DOHH2 (cell line): Measurements from ENCODE around the gene UBD.

Experiments
- H3F3A ChIP-seq: fragments of 200-600 bp; sonication (generic), shearing (Covaris generic); 2 replicates; pipeline ENCODE4 v1.6.0; 2016; ENCODE audit warnings: antibody characterized with exemption, mild to moderate bottlenecking; ENCODE audit not compliant: control insufficient read depth, insufficient read depth
- H3K27ac ChIP-seq: fragments of 200-600 bp; sonication (generic); 2 replicates; pipeline ENCODE4 v1.5.1; 2014; ENCODE audit warnings: low read depth, mild to moderate bottlenecking, low read length, moderate library complexity
- H3K27me3 ChIP-seq: fragments of 200-600 bp; sonication (generic); 2 replicates; pipeline ENCODE4 v1.6.1; 2014; ENCODE audit warnings: mild to moderate bottlenecking, low read length, mixed read lengths; ENCODE audit not compliant: control insufficient read depth
- H3K36me3 ChIP-seq: fragments of 200-600 bp; sonication (generic); 2 replicates; pipeline ENCODE4 v1.6.1; 2014; ENCODE audit warnings: mild to moderate bottlenecking, low read length, moderate library complexity, mixed read lengths; ENCODE audit not compliant: control insufficient read depth
- H3K4me1 ChIP-seq: fragments of 200-600 bp; sonication (generic); 2 replicates; pipeline ENCODE4 v1.6.1; 2014; ENCODE audit warnings: mild to moderate bottlenecking, low read length, mixed read lengths; ENCODE audit not compliant: control insufficient read depth
- H3K4me2 ChIP-seq: fragments of 200-600 bp; sonication (generic); 2 replicates; pipeline ENCODE4 v1.6.0; 2014; ENCODE audit warnings: mild to moderate bottlenecking, low read length, moderate library complexity
- H3K4me3 ChIP-seq: fragments of 200-600 bp; sonication (generic); 2 replicates; pipeline ENCODE4 v1.5.1; 2014; ENCODE audit warnings: mild to moderate bottlenecking, low read length, mixed read lengths
- H3K79me2 ChIP-seq: fragments of 200-600 bp; sonication (generic); 2 replicates; pipeline ENCODE4 v1.6.1; 2014; ENCODE audit warnings: mild to moderate bottlenecking, low read length, mixed read lengths; ENCODE audit not compliant: control insufficient read depth
- H3K9me2 ChIP-seq: fragments of 200-600 bp; sonication (generic); replicated peaks from 2 replicates; pipeline ENCODE4 v1.6.1; 2014; ENCODE audit warnings: mild to moderate bottlenecking, low read length, mixed read lengths; ENCODE audit not compliant: control insufficient read depth
- H3K9me3 ChIP-seq: fragments of 200-600 bp; sonication (generic); 2 replicates; pipeline ENCODE4 v1.6.1; 2014; ENCODE audit warnings: antibody characterized with exemption, low read length, mixed read lengths; ENCODE audit not compliant: control insufficient read depth, insufficient read depth
- H4K20me1 ChIP-seq: fragments of 200-600 bp; sonication (generic); 2 replicates; pipeline ENCODE4 v1.6.0; 2014; ENCODE audit warnings: low read depth, mild to moderate bottlenecking, antibody characterized with exemption, low read length, moderate library complexity; ENCODE audit not compliant: control insufficient read depth, insufficient read depth
- EZH2phosphoT487 ChIP-seq: fragments of 200-600 bp; sonication (generic); IDR thresholded peaks from 2 replicates; pipeline ENCODE4 v1.6.1; 2017; ENCODE audit warnings: borderline replicate concordance, mild to moderate bottlenecking, antibody characterized with exemption, low read length, moderate library complexity, mixed read lengths
- TF ChIP-seq, protein P1 (sequence below): fragments of 200-600 bp; sonication (generic); IDR thresholded peaks from one replicate; pipeline ENCODE4 v1.5.1; 2014; ENCODE audit warnings: antibody characterized with exemption, mild to moderate bottlenecking, low read depth, low read length; ENCODE audit not compliant: poor library complexity, severe bottlenecking

Gene UBD

DNA sequence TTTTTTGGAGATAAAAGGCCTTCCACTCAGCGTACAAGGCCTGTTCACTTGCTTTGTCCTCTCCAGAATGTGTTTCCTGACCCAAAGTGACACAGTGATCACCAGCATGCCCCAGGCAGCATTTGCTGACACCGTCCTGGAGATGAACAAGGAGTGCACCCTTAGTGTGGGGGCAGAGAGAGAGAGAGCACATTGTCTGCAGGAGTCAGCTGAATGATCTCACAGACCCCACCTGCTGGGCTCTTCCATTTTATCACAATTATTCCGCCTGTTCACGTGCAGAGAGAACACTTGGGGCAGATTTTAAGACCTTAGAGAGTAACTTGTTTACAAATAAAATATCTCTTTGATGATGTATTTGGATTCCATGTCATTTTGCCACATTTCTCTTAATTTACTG lies 49.3 kb downstream of the UBD start:
- no peaks in the 10 kb centered on the region for H3K9me3 ChIP-seq
- no peak overlapping the region for H3K4me2 ChIP-seq
- TF ChIP-seq, protein P1, sequence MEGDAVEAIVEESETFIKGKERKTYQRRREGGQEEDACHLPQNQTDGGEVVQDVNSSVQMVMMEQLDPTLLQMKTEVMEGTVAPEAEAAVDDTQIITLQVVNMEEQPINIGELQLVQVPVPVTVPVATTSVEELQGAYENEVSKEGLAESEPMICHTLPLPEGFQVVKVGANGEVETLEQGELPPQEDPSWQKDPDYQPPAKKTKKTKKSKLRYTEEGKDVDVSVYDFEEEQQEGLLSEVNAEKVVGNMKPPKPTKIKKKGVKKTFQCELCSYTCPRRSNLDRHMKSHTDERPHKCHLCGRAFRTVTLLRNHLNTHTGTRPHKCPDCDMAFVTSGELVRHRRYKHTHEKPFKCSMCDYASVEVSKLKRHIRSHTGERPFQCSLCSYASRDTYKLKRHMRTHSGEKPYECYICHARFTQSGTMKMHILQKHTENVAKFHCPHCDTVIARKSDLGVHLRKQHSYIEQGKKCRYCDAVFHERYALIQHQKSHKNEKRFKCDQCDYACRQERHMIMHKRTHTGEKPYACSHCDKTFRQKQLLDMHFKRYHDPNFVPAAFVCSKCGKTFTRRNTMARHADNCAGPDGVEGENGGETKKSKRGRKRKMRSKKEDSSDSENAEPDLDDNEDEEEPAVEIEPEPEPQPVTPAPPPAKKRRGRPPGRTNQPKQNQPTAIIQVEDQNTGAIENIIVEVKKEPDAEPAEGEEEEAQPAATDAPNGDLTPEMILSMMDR: no peak
- no peak for TF ChIP-seq EZH2phosphoT487

DNA sequence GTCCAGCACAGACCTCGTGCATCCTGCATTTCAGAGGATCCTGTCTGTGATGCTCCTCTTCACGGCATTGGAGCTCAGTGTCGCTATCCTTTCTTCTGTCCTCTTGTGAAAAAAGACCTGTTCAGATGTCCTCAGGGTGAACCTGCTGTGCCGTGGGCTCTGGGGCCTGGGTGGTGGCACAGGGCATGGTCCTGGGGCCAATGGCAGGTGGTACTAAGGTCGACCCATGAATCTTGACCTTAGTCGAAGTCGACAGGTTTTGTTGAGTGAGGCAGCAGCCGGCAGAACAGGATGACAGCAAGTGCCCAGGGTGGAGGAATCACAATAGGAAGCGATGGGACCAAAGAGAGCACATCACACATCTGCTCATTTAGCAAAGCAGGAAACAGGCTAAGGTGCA lies 49.8 kb downstream of the UBD start:
- H3K4me1 ChIP-seq: no peaks in the 10 kb centered on the region
- no peaks in the 10 kb centered on the region for H3F3A ChIP-seq
- H3K36me3 ChIP-seq: no peaks in the 10 kb centered on the region
- no peaks in the 10 kb centered on the region for H3K9me3 ChIP-seq
- H3K4me2 ChIP-seq: no peak overlapping the region
- no peaks in the 10 kb centered on the region for H3K79me2 ChIP-seq
- no peak overlapping the region for H3K27ac ChIP-seq
- 0 out of 2 replicates have a peak, but pooled peaks cover 2% of the 10 kb centered on the region for H3K27me3 ChIP-seq
- no peak overlapping the region for H3K4me3 ChIP-seq
- H3K9me2 ChIP-seq: no peaks in the 10 kb centered on the region
- TF ChIP-seq, protein P1: no peak
- no peak for TF ChIP-seq EZH2phosphoT487
- no peaks in the 10 kb centered on the region for H4K20me1 ChIP-seq

More for the DNA sequence above, 49.3 kb downstream of the UBD start:
- Histone ChIP-seq H3F3A (no peaks in the 10 kb centered on the region), H4K20me1 (no peaks in the 10 kb centered on the region), H3K4me3 (no peak overlapping the region), H3K4me1 (no peaks in the 10 kb centered on the region), H3K9me2 (no peaks in the 10 kb centered on the region), H3K27ac (no peak overlapping the region), H3K36me3 (no peaks in the 10 kb centered on the region), H3K79me2 (no peaks in the 10 kb centered on the region), H3K27me3 (0 out of 2 replicates have a peak, but pooled peaks cover 2% of the 10 kb centered on the region)

DNA sequence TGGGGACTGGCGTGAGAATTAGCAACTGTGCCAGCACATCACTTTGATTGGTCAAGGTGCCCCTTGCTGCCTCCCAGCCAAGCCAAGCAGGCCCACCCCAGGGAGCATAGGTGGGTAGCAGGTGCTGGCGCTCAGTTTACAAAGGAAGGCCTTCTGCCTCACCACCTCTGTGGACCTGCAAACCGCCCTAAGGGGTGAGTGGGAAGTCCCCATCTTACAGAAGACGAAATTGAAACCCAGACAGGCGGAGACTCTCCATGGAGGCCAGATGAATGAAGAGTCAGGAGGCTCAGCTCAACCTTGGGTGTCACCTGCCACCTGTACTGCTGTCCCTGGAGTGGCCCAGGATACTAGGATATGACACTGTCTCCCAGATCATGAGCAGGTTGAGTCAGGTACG lies 50.3 kb downstream of the UBD start:
- Histone ChIP-seq H3K4me2 (no peak overlapping the region), H3K9me3 (no peaks in the 10 kb centered on the region), H3K79me2 (no peaks in the 10 kb centered on the region), H4K20me1 (no peaks in the 10 kb centered on the region), H3K27ac (no peak overlapping the region), H3K36me3 (no peaks in the 10 kb centered on the region), H3K9me2 (no peaks in the 10 kb centered on the region), H3K27me3 (0 out of 2 replicates have a peak, but pooled peaks cover 2% of the 10 kb centered on the region), H3K4me1 (no peaks in the 10 kb centered on the region), H3F3A (no peaks in the 10 kb centered on the region), H3K4me3 (no peak overlapping the region)
- TF ChIP-seq, protein P1: no peak

DNA sequence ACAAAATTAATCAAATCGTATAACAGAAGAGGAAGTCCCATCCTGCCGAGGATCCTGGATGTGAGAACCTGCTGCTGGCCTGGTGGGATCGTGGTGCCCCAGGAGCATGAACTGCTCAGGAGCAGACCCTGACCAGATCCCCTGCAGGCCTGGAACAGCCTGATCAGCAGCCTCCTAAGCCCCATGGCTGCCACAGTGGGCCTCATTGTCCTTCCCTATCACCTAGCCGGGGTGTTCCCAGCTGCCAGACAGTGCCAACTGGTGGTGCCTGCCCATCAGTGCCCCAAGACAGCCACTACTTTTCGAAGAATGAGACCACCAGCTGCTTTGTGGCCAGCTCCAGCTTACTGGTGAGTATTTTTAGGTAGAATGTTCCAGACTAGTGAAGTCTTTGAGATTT lies 52.2 kb downstream of the UBD start:
- Histone ChIP-seq H3F3A (no peaks in the 10 kb centered on the region), H3K9me3 (no peaks in the 10 kb centered on the region), H3K27me3 (0 out of 2 replicates have a peak, but pooled peaks cover 2% of the 10 kb centered on the region), H3K4me2 (no peak overlapping the region), H3K79me2 (no peaks in the 10 kb centered on the region), H4K20me1 (no peaks in the 10 kb centered on the region), H3K4me3 (no peak overlapping the region), H3K4me1 (no peaks in the 10 kb centered on the region), H3K36me3 (no peaks in the 10 kb centered on the region), H3K27ac (no peak overlapping the region), H3K9me2 (no peaks in the 10 kb centered on the region)
- TF ChIP-seq, protein P1: no peak
- no peak for TF ChIP-seq EZH2phosphoT487
